Measurements from ENCODE around the gene IL4I1. TPM values are rescaled to one million over a fixed set of nuclear protein-coding genes. Genes with fewer than 3 reads are reported as not detected.
"Not testable (repeated sequence)": the region's sequence is repeated elsewhere in the genome, so short reads cannot be mapped to it uniquely, and the experiment has no call there.

The IL4I1 gene
- total RNA-seq, 4 donors from 2014 or later = 0.56 to 0.91 (median 0.73) TPM

DNA sequence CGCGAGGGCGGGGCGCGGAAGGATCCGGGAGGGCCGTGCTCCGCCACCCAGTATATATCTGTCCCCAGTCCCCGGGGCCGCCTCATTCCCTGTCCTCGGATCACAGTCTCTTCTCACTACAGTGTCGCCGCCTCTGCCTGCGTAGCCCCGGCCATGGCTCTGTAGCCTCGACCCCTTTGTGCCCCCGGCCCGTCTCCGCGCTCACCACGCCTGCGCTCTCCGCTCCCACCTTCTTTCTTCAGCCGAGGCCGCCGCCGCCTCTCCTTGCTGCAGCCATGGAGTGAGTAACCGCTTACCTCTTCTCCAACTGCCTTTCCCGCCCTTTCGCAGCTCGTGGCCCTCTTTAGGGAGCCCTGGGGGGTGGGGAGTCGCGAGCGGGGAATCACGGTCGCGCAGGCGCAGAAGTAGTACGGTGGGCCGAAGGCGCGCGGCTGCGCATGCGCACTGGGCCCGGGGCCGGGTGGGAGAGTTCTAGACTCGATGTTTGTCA lies 32.5 kb upstream of the IL4I1 start, which contains the start of the genes ATF5 and NUP62:
Gene ATF5 (plus strand): TSS at position 85 of the 490 bp plus-strand sequence. CDS start 1,646 bp downstream, outside the sequence.
Gene NUP62 (minus strand): TSS at position 384 of the 490 bp plus-strand sequence. CDS start 19,697 bp downstream, outside the sequence.
- H3K27me3 ChIP-seq = no peaks in the 10 kb centered on the region
- intact Hi-C loops (cut with DNase I) = no loop called here
- DNase-seq = no peak

DNA sequence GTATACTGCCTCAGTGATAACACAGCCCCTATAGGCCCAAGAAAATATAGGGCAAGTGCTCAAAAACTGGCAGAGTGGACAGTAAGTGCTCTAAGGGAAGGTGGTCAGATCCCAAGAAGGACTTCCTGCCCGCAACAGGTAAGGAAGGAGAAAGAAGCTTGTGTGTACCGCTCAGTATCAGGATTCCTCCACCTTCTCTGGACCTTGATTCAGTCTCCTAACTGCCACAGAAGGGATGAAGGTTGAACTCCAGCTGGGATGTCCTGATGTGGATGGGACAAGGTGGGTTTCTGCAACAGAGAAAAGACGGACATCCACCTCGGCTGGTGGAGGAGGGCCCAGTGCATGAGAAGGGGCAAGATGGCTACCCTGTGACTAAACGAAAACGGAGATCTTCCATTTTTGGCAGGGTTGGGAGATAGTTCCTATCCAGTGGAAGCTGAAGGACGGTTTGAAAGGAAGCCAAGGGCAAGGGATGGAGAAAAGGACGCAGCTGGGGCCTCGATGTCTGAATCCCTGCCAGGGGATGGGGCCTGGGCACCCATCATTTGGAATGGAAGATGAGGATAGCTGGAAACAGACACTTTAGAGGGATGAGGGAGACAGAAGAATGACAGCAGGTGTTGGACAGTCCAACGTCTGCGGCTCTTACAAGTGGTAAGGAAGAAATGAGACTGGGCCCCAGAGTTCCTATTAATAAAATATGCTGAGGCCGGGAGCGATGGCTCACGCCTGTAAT lies 31.0 kb upstream of the IL4I1 start:
- Histone ChIP-seq H3K27me3 (no peaks in the 10 kb centered on the region), H3K4me3 (peak overlapping the region in 3 of 4 donors; percentile 78 to 96 (median 87)), H3K4me1 (peaks cover 10 to 51% (median 15%) of the 10 kb centered on the region in 3 donors), H3K27ac (peak overlapping the region in 2 of 4 donors; percentile 93 to 96), H3K36me3 (peaks cover 0 to 64% (median 10%) of the 10 kb centered on the region in 3 donors), H3K9me3 (no peaks in the 10 kb centered on the region)
- no peak for TF ChIP-seq POLR2A (IDR thresholded peaks at IDR 0.05)
- TF ChIP-seq, protein P1, sequence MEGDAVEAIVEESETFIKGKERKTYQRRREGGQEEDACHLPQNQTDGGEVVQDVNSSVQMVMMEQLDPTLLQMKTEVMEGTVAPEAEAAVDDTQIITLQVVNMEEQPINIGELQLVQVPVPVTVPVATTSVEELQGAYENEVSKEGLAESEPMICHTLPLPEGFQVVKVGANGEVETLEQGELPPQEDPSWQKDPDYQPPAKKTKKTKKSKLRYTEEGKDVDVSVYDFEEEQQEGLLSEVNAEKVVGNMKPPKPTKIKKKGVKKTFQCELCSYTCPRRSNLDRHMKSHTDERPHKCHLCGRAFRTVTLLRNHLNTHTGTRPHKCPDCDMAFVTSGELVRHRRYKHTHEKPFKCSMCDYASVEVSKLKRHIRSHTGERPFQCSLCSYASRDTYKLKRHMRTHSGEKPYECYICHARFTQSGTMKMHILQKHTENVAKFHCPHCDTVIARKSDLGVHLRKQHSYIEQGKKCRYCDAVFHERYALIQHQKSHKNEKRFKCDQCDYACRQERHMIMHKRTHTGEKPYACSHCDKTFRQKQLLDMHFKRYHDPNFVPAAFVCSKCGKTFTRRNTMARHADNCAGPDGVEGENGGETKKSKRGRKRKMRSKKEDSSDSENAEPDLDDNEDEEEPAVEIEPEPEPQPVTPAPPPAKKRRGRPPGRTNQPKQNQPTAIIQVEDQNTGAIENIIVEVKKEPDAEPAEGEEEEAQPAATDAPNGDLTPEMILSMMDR (IDR thresholded peaks at IDR 0.05) = no peak
- intact Hi-C loops (cut with DNase I) = no loop called here
- 74 to 84% methylated on average over 14 of the region's 14 CpGs for WGBS, 2 donors
- DNase-seq = no peak

More for the DNA sequence above, 32.5 kb upstream of the IL4I1 start, which contains the start of the genes ATF5 and NUP62:
- Histone ChIP-seq H3K4me3 (peak within 1 kb of the TSS; percentile 78 to 96 (median 90)), H3K36me3 (peaks cover 0 to 55% (median 7%) of the 10 kb centered on the region in 3 donors), H3K9me3 (no peaks in the 10 kb centered on the region), H3K27ac (peak within 1 kb of the TSS; percentile 93 to 96 (median 94)), H3K4me1 (peaks cover 10 to 44% (median 15%) of the 10 kb centered on the region in 3 donors)
- 0% methylated on average over 22 to 26 of the region's 48 CpGs for WGBS, 2 donors
- TF ChIP-seq POLR2A (IDR thresholded peaks at IDR 0.05) = no peak
- TF ChIP-seq, protein P1 (IDR thresholded peaks at IDR 0.05) = no peak

DNA sequence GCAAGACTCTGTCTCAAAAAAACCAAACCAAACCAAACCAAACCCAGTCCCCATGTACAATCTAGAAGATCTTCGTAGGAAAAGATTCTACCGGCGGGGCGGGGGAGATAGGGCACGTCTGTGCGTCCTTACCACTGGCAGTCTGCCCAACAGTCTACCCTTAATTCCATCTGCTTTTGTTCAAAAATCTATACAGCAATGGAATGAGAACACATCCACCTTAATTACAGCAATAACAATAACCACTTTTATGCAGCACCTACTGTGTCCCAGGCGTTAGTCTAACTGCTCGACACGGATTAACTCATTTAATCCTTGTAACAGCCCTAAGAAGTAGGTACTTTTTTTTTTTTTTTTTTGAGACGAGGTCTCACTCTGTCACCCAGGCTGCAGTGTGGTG lies 29.8 kb upstream of the IL4I1 start:
- DNase-seq = no peak
- H3K36me3 ChIP-seq = peaks cover 0 to 73% (median 10%) of the 10 kb centered on the region in 3 donors
- intact Hi-C loops (cut with DNase I) = no loop called here
- no peaks in the 10 kb centered on the region for H3K9me3 ChIP-seq
- TF ChIP-seq, protein P1 (IDR thresholded peaks at IDR 0.05) = no peak
- TF ChIP-seq POLR2A (IDR thresholded peaks at IDR 0.05) = no peak
- H3K27ac ChIP-seq = no peak overlapping the region
- 85 to 89% methylated on average over 10 of the region's 10 CpGs for WGBS, 2 donors
- peaks cover 10 to 51% (median 15%) of the 10 kb centered on the region in 3 donors for H3K4me1 ChIP-seq
- no peaks in the 10 kb centered on the region for H3K27me3 ChIP-seq
- H3K4me3 ChIP-seq = no peak overlapping the region

DNA sequence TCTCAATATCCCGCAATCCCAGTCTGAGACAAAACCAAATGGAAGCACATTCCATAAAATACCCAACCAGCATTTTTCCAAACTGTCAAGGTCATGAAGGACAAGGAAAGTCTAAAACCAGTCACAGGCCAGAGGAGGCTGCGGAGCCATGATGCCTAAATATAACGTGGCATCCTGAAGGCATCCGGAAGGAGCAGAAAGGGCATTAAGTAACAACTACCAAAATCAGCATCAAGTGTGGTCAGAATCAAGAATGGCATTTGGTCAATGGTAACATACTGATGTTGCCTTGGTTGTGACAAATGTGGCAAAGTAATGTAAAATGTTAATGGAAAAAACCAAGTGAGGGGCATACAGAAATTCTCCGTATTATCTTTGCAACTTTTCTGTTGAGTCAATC lies 28.8 kb upstream of the IL4I1 start:
- H3K27me3 ChIP-seq = no peaks in the 10 kb centered on the region
- no peaks in the 10 kb centered on the region for H3K9me3 ChIP-seq
- H3K4me1 ChIP-seq = peaks cover 10 to 47% (median 15%) of the 10 kb centered on the region in 3 donors
- no peak overlapping the region for H3K27ac ChIP-seq
- WGBS, 2 donors = 92 to 94% methylated on average over 5 of the region's 5 CpGs
- TF ChIP-seq, protein P1 (IDR thresholded peaks at IDR 0.05) = no peak
- no peak for TF ChIP-seq POLR2A (IDR thresholded peaks at IDR 0.05)
- no peak overlapping the region for H3K4me3 ChIP-seq
- peaks cover 0 to 74% (median 10%) of the 10 kb centered on the region in 3 donors for H3K36me3 ChIP-seq
- DNase-seq = no peak
- intact Hi-C loops (cut with DNase I) = no loop called here

DNA sequence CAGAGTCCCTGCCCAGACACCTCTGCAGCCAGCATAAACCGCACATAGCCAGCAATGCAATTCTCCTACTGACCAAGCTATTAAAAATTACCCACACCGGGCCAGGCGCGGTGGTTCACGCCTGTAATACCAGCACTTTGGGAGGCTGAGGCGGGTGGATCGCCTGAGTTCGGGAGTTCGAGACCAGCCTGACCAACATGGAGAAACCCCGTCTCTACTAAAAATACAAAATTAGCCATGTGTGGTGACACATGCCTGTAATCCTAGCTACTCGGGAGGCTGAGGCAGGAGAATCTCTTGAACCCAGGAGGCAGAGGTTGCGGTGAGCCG lies 28.2 kb upstream of the IL4I1 start:
- H3K27me3 ChIP-seq; H3K9me3 ChIP-seq; DNase-seq; H3K27ac ChIP-seq; H3K4me3 ChIP-seq; intact Hi-C loops (cut with DNase I): not testable (repeated sequence)
- peaks cover 0 to 80% (median 10%) of the 10 kb centered on the region in 3 donors for H3K36me3 ChIP-seq
- H3K4me1 ChIP-seq = peaks cover 10 to 40% (median 11%) of the 10 kb centered on the region in 3 donors
- 82 to 91% methylated on average over 8 to 13 of the region's 13 CpGs for WGBS, 2 donors

All from esophagus squamous epithelium (tissue), 5 donors.